H9 (cell line): ENCODE results near the gene CDR2L. TPM values are rescaled to one million over a fixed set of nuclear protein-coding genes. Genes with fewer than 3 reads are reported as not detected.

ENCODE experiments used
- DNase-seq: peaks from one replicate; pipeline ENCODE4 v3.0.0-alpha.2; 2017
- H2AFZ ChIP-seq: one replicate; pipeline ENCODE4 v1.6.1; 2013; ENCODE audit warnings: mild to moderate bottlenecking, low read length, control low read depth, moderate library complexity
- H2AK5ac ChIP-seq: 2 replicates; pipeline ENCODE4 v1.6.1; 2013; ENCODE audit warnings: low read length, control low read depth, mixed read lengths; ENCODE audit not compliant: insufficient read length
- H2BK120ac ChIP-seq: one replicate; pipeline ENCODE4 v1.6.1; 2013; ENCODE audit warnings: low read depth, mild to moderate bottlenecking, low read length, control low read depth, inconsistent platforms; ENCODE audit not compliant: poor library complexity, severe bottlenecking
- H2BK12ac ChIP-seq: 2 replicates; pipeline ENCODE4 v1.6.1; 2013; ENCODE audit warnings: low read length, control low read depth, mixed read lengths, low read depth; ENCODE audit not compliant: insufficient read length
- H2BK15ac ChIP-seq: 2 replicates; pipeline ENCODE4 v1.6.1; 2013; ENCODE audit warnings: low read depth, low read length, control low read depth
- H2BK20ac ChIP-seq: one replicate; pipeline ENCODE4 v1.6.1; 2013; ENCODE audit warnings: low read depth, mild to moderate bottlenecking, low read length, control low read depth, inconsistent platforms; ENCODE audit not compliant: poor library complexity, severe bottlenecking
- H2BK5ac ChIP-seq: 2 replicates; pipeline ENCODE4 v1.6.1; 2013; ENCODE audit warnings: low read length, control low read depth, mixed read lengths; ENCODE audit not compliant: insufficient read length
- H3K14ac ChIP-seq: 2 replicates; pipeline ENCODE4 v1.6.1; 2013; ENCODE audit warnings: low read length, control low read depth; ENCODE audit not compliant: insufficient read depth
- H3K18ac ChIP-seq: 2 replicates; pipeline ENCODE4 v1.6.1; 2013; ENCODE audit warnings: low read depth, mild to moderate bottlenecking, mixed read lengths, low read length, control low read depth; ENCODE audit not compliant: insufficient read length
- H3K23ac ChIP-seq: 2 replicates; pipeline ENCODE4 v1.6.1; 2013; ENCODE audit warnings: low read length, control low read depth, mixed read lengths, low read depth; ENCODE audit not compliant: insufficient read length
- H3K23me2 ChIP-seq: 2 replicates; pipeline ENCODE4 v1.6.1; 2013; ENCODE audit warnings: low read depth, mild to moderate bottlenecking, mixed read lengths, low read length, control low read depth; ENCODE audit not compliant: insufficient read length, poor library complexity, severe bottlenecking
- H3K27ac ChIP-seq: 2 replicates; pipeline ENCODE4 v1.5.1; 2013; ENCODE audit warnings: low read length, control low read depth, mixed read lengths, low read depth; ENCODE audit not compliant: insufficient read length
- H3K27me3 ChIP-seq: 2 replicates; pipeline ENCODE4 v1.6.1; 2013; ENCODE audit warnings: low read length, control low read depth, inconsistent platforms; ENCODE audit not compliant: insufficient read depth
- H3K4ac ChIP-seq: 2 replicates; pipeline ENCODE4 v1.6.1; 2013; ENCODE audit warnings: low read depth, mild to moderate bottlenecking, control low read depth, inconsistent platforms, low read length, moderate library complexity
- H3K4me1 ChIP-seq: 2 replicates; pipeline ENCODE4 v1.6.1; 2013; ENCODE audit warnings: low read length, control low read depth, inconsistent platforms; ENCODE audit not compliant: insufficient read depth
- H3K4me2 ChIP-seq: 2 replicates; pipeline ENCODE4 v1.6.1; 2013; ENCODE audit warnings: low read length, control low read depth, mixed read lengths; ENCODE audit not compliant: insufficient read length, insufficient read depth
- H3K56ac ChIP-seq: 2 replicates; pipeline ENCODE4 v1.6.1; 2013; ENCODE audit warnings: low read depth, mild to moderate bottlenecking, mixed read lengths, low read length, control low read depth; ENCODE audit not compliant: insufficient read length
- H3K79me1 ChIP-seq: 2 replicates; pipeline ENCODE4 v1.6.1; 2013; ENCODE audit warnings: low read depth, mild to moderate bottlenecking, moderate library complexity, low read length, control low read depth, inconsistent platforms; ENCODE audit not compliant: insufficient read depth, poor library complexity, severe bottlenecking
- H3K79me2 ChIP-seq: 2 replicates; pipeline ENCODE4 v1.6.1; 2013; ENCODE audit warnings: low read length, control low read depth, inconsistent platforms; ENCODE audit not compliant: insufficient read depth
- H3K9ac ChIP-seq: 2 replicates; pipeline ENCODE4 v1.6.1; 2013; ENCODE audit warnings: low read length, control low read depth, mixed read lengths; ENCODE audit not compliant: insufficient read length; ENCODE audit errors: extremely low read depth
- H3K9me3 ChIP-seq: one replicate; pipeline ENCODE4 v1.6.1; 2013; ENCODE audit warnings: low read depth, low read length, inconsistent platforms; ENCODE audit not compliant: control insufficient read depth
- H3T11ph ChIP-seq: one replicate; pipeline ENCODE4 v1.6.1; 2013; ENCODE audit warnings: mild to moderate bottlenecking, low read length, control low read depth, inconsistent platforms
- H4K20me1 ChIP-seq: one replicate; pipeline ENCODE4 v1.6.1; 2013; ENCODE audit not compliant: control insufficient read depth, insufficient read length, insufficient read depth
- H4K5ac ChIP-seq: 2 replicates; pipeline ENCODE4 v1.6.1; 2013; ENCODE audit warnings: low read depth, mild to moderate bottlenecking, mixed read lengths, low read length, control low read depth; ENCODE audit not compliant: insufficient read length
- H4K8ac ChIP-seq: replicated peaks from 2 replicates; pipeline ENCODE4 v1.6.1; 2013; ENCODE audit warnings: low read length, control low read depth, mixed read lengths, low read depth; ENCODE audit not compliant: insufficient read length
- H4K91ac ChIP-seq: 2 replicates; pipeline ENCODE4 v1.6.1; 2013; ENCODE audit warnings: low read depth, mild to moderate bottlenecking, moderate library complexity, mixed read lengths, low read length, control low read depth; ENCODE audit not compliant: insufficient read length
- H3K27ac Mint-ChIP-seq, 3 experiments: 2 replicates in 2 of 3; 3 replicates in 1 of 3; pipeline ENCODE4 v1.8.0; 2020 to 2021; ENCODE audit warnings: mixed read lengths in 3 of 3, mild to moderate bottlenecking in 1 of 3, moderate library complexity in 1 of 3
- H3K27me3 Mint-ChIP-seq: 2 replicates; pipeline ENCODE4 v1.8.0; 2021; ENCODE audit warnings: low read depth, mild to moderate bottlenecking, moderate library complexity, mixed read lengths
- H3K36me3 Mint-ChIP-seq, 3 experiments: 2 replicates in 2 of 3; 3 replicates in 1 of 3; pipeline ENCODE4 v1.8.0; 2020 to 2021; ENCODE audit warnings: low read depth in 3 of 3, mixed read lengths in 3 of 3; ENCODE audit not compliant: insufficient read depth in 1 of 3
- H3K4me1 Mint-ChIP-seq, 2 experiments: 2 replicates each; pipeline ENCODE4 v1.8.0; 2020; ENCODE audit warnings: mixed read lengths in 2 of 2
- H3K4me3 Mint-ChIP-seq, 2 experiments: 2 replicates in 1 of 2; 3 replicates in 1 of 2; pipeline ENCODE4 v1.8.0; 2020 to 2021; ENCODE audit warnings: mild to moderate bottlenecking in 2 of 2, mixed read lengths in 2 of 2, moderate library complexity in 1 of 2
- H3K9me3 Mint-ChIP-seq, 2 experiments: 2 replicates in 1 of 2; 3 replicates in 1 of 2; pipeline ENCODE4 v1.8.0; 2020; ENCODE audit warnings: mild to moderate bottlenecking in 2 of 2, mixed read lengths in 2 of 2, moderate library complexity in 1 of 2
- WGBS: extraction: QIAGEN DNeasy Blood & Tissue Kit; methylation state at CpG from one replicate; pipeline ENCODE4 v1.1.7; 2013; ENCODE audit warnings: missing lambda C conversion rate, low lambda C conversion rate, mixed read lengths; ENCODE audit not compliant: insufficient read length; ENCODE audit errors: extremely low coverage; 5-methylcytosine and 5-hydroxymethylcytosine counted together
- total RNA-seq: library from RNA; stranded (reverse); gene quantifications from 2 replicates; pipeline ENCODE4 v1.2.1, GENCODE V29; 2021
- TF ChIP-seq, protein P1 (sequence below): fragments of 200-600 bp; sonication (generic); conservative IDR thresholded peaks from 3 replicates; pipeline ENCODE4 v1.8.0; 2021; ENCODE audit warnings: antibody characterized with exemption, mild to moderate bottlenecking

Gene CDR2L
- total RNA-seq, 1 experiment from 2014 or later: 23.3 TPM

DNA sequence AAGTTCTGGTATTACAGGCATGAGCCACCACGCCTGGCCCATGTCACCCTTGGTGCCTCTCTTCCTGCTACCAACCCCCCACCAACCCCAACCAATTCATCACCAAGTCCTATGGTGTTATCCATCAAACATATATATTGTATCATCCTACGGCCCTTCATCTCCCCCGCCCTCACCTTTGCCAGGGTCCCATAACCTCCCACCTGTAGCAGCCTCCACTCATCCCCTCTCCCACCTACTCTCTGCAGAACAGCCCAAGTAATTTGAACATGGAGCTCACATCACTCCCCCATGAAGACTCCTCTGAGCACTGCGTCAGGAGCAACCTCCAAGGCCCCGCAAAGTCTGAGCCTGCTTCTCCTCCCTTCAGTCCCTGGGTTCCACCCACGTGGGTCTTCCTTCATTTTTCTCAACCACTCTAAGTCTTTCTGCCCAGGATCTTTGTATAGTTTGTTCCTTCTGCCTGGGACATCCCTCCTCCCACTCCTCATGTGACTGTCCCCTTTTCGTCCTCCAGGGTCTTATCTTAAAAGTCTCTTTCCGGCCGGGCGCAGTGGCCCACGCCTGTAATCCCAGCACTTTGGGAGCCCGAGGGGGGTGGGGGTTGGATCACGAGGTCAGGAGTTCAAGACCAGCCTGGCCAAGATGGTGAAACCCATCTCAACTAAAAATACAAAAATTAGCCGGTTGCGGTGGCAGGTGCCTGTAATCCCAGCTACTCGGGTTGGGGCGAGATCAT, 7.9 kb upstream of the CDR2L start:
- WGBS: no CpG with 5 or more reads among the region's 17 CpGs
- Histone ChIP-seq H4K8ac (no peak overlapping the region), H2AFZ (no peak overlapping the region), H3K4me2 (no peak overlapping the region), H3K9me3 (no peaks in the 10 kb centered on the region), H3K56ac (no peak overlapping the region), H3K4ac (no peak overlapping the region; the same call in 1 of the 2 replicates), H3K79me1 (no peaks in the 10 kb centered on the region), H3K4me1 (peaks cover 3% of the 10 kb centered on the region; the same call in 1 of the 2 replicates), H3K14ac (no peak overlapping the region), H2BK5ac (no peak overlapping the region), H3K18ac (no peak overlapping the region), H2BK120ac (no peak overlapping the region), H3K79me2 (no peaks in the 10 kb centered on the region), H3K27me3 (no peaks in the 10 kb centered on the region; the same call in 1 of the 2 replicates), H3T11ph (no peak overlapping the region), H3K23ac (no peak overlapping the region), H4K91ac (no peak overlapping the region), H4K20me1 (no peaks in the 10 kb centered on the region), H4K5ac (no peak overlapping the region), H2BK12ac (no peak overlapping the region), H2BK15ac (no peak overlapping the region), H3K27ac (no peak overlapping the region), H3K23me2 (peaks cover 10% of the 10 kb centered on the region), H3K9ac (no peak overlapping the region), H2AK5ac (no peak overlapping the region), H2BK20ac (no peak overlapping the region)
- H3K27ac Mint-ChIP-seq: no peak overlapping the region
- peaks cover 5 to 11% of the 10 kb centered on the region in 2 experiments for H3K4me1 Mint-ChIP-seq
- H3K36me3 Mint-ChIP-seq: no peaks in the 10 kb centered on the region
- no peak for DNase-seq
- H3K4me3 Mint-ChIP-seq: no peak overlapping the region
- H3K9me3 Mint-ChIP-seq: no peaks in the 10 kb centered on the region; a peak in 1 of 5 replicates
- peaks cover 43% of the 10 kb centered on the region for H3K27me3 Mint-ChIP-seq
- TF ChIP-seq, protein P1, sequence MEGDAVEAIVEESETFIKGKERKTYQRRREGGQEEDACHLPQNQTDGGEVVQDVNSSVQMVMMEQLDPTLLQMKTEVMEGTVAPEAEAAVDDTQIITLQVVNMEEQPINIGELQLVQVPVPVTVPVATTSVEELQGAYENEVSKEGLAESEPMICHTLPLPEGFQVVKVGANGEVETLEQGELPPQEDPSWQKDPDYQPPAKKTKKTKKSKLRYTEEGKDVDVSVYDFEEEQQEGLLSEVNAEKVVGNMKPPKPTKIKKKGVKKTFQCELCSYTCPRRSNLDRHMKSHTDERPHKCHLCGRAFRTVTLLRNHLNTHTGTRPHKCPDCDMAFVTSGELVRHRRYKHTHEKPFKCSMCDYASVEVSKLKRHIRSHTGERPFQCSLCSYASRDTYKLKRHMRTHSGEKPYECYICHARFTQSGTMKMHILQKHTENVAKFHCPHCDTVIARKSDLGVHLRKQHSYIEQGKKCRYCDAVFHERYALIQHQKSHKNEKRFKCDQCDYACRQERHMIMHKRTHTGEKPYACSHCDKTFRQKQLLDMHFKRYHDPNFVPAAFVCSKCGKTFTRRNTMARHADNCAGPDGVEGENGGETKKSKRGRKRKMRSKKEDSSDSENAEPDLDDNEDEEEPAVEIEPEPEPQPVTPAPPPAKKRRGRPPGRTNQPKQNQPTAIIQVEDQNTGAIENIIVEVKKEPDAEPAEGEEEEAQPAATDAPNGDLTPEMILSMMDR: no peak
